IMR-90 (cell line): ENCODE data around the gene NDOR1. TPM values are rescaled to one million over a fixed set of nuclear protein-coding genes. Genes with fewer than 3 reads are reported as not detected.
A peak's percentile ranks its signal among the peaks of the same experiment; 100 is the strongest.

ENCODE experiments used
- ATAC-seq: fragments of 200-7000 bp; cut with Tn5 transposase; 2 replicates; pipeline ENCODE4 v1.9.1; 2020; ENCODE audit warnings: low read depth, mild to moderate bottlenecking, moderate library complexity
- BruUV-seq: library from RNA; stranded (reverse); fragments of 400-500 nt; replicated peaks from 2 replicates; lab custom pipeline; 2021; lab: Mats Ljungman, UMichigan
- CTCF ChIA-PET: fragments of 300-600 bp; formaldehyde crosslinking; extraction: SDS; loops from one replicate; lab custom pipeline; 2021; ENCODE audit warnings: antibody characterized with exemption; lab: Yijun Ruan, JAX
- POLR2A ChIA-PET: fragments of 300-600 bp; sonication (Branson Sonifier 250); formaldehyde crosslinking; loops from one replicate; lab custom pipeline; 2022; ENCODE audit warnings: antibody characterized with exemption; ENCODE audit not compliant: unreplicated experiment; lab: Charles Lee
- DNase-seq: peaks from one replicate; pipeline ENCODE4 v3.0.0; 2013
- H2AFZ ChIP-seq: replicated peaks from 2 replicates; pipeline ENCODE3; 2013; ENCODE audit warnings: low read length, mild to moderate bottlenecking; ENCODE audit not compliant: poor library complexity
- H2AK5ac ChIP-seq: 2 replicates; pipeline ENCODE4 v1.6.1; 2013; ENCODE audit warnings: low read depth, low read length, inconsistent platforms
- H2AK9ac ChIP-seq: replicated peaks from 2 replicates; pipeline ENCODE3; 2013; ENCODE audit warnings: mild to moderate bottlenecking, low read depth, low read length, moderate library complexity; ENCODE audit not compliant: poor library complexity
- H2BK120ac ChIP-seq: 2 replicates; pipeline ENCODE4 v1.6.1; 2013; ENCODE audit warnings: low read depth, low read length, inconsistent platforms
- H2BK15ac ChIP-seq: 3 replicates; pipeline ENCODE4 v1.6.1; 2013; ENCODE audit warnings: low read depth, low read length, inconsistent platforms
- H2BK20ac ChIP-seq: 2 replicates; pipeline ENCODE4 v1.6.1; 2013; ENCODE audit warnings: low read depth, mild to moderate bottlenecking, inconsistent platforms, low read length, moderate library complexity
- H2BK5ac ChIP-seq: 2 replicates; pipeline ENCODE4 v1.6.1; 2013; ENCODE audit warnings: mild to moderate bottlenecking, low read depth, low read length, inconsistent platforms; ENCODE audit not compliant: poor library complexity, severe bottlenecking
- H3K14ac ChIP-seq: replicated peaks from 2 replicates; pipeline ENCODE4 v1.6.1; 2013; ENCODE audit warnings: low read depth, low read length, inconsistent platforms
- H3K18ac ChIP-seq: 2 replicates; pipeline ENCODE4 v1.6.1; 2013; ENCODE audit warnings: low read depth, low read length, control low read depth
- H3K23ac ChIP-seq: 2 replicates; pipeline ENCODE4 v1.6.1; 2013; ENCODE audit warnings: low read depth, low read length, inconsistent platforms
- H3K27ac ChIP-seq: 2 replicates; pipeline ENCODE4 v1.5.1; 2013; ENCODE audit warnings: mild to moderate bottlenecking, control low read depth, low read length; ENCODE audit not compliant: insufficient read depth
- H3K27me3 ChIP-seq: 2 replicates; pipeline ENCODE4 v1.6.1; 2013; ENCODE audit warnings: low read length; ENCODE audit not compliant: control insufficient read depth, insufficient read depth
- H3K36me3 ChIP-seq: 2 replicates; pipeline ENCODE4 v1.6.1; 2013; ENCODE audit warnings: low read length, mixed read lengths; ENCODE audit not compliant: control insufficient read depth, insufficient read depth
- H3K4ac ChIP-seq: 2 replicates; pipeline ENCODE4 v1.6.1; 2013; ENCODE audit warnings: low read depth, low read length, inconsistent platforms
- H3K4me1 ChIP-seq: 2 replicates; pipeline ENCODE4 v1.6.1; 2013; ENCODE audit warnings: low read length, mixed read lengths; ENCODE audit not compliant: control insufficient read depth, insufficient read depth
- H3K4me2 ChIP-seq: 2 replicates; pipeline ENCODE4 v1.6.1; 2013; ENCODE audit warnings: low read depth, mild to moderate bottlenecking, control low read depth, low read length, moderate library complexity
- H3K4me3 ChIP-seq: 2 replicates; pipeline ENCODE4 v1.5.1; 2013; ENCODE audit warnings: low read depth, mild to moderate bottlenecking, control low read depth, low read length, moderate library complexity; ENCODE audit not compliant: insufficient read depth
- H3K56ac ChIP-seq: 2 replicates; pipeline ENCODE4 v1.6.1; 2013; ENCODE audit warnings: low read length, inconsistent platforms; ENCODE audit not compliant: insufficient read depth; ENCODE audit errors: extremely low read depth
- H3K79me1 ChIP-seq, 2 experiments: 2 replicates each; pipeline ENCODE4 v1.6.1; 2013; ENCODE audit warnings: low read length in 2 of 2, inconsistent platforms in 1 of 2, low read depth in 1 of 2
- H3K9ac ChIP-seq: 2 replicates; pipeline ENCODE4 v1.6.1; 2013; ENCODE audit warnings: low read depth, low read length, control low read depth
- H3K9me1 ChIP-seq: 2 replicates; pipeline ENCODE4 v1.6.1; 2013; ENCODE audit warnings: low read length, inconsistent platforms; ENCODE audit not compliant: insufficient read depth
- H3K9me3 ChIP-seq: 2 replicates; pipeline ENCODE4 v1.6.1; 2013; ENCODE audit warnings: low read length; ENCODE audit not compliant: control insufficient read depth, insufficient read depth
- H4K20me1 ChIP-seq: 2 replicates; pipeline ENCODE4 v1.6.1; 2013; ENCODE audit warnings: low read length, inconsistent platforms; ENCODE audit not compliant: insufficient read depth
- H4K5ac ChIP-seq: 2 replicates; pipeline ENCODE4 v1.6.1; 2013; ENCODE audit warnings: mild to moderate bottlenecking, low read depth, low read length, control low read depth
- H4K8ac ChIP-seq, 2 experiments: 2 replicates each; pipeline ENCODE4 v1.6.1; 2013; ENCODE audit warnings: low read depth in 2 of 2, low read length in 2 of 2, control low read depth in 1 of 2, inconsistent platforms in 1 of 2
- H4K91ac ChIP-seq: 2 replicates; pipeline ENCODE4 v1.6.1; 2013; ENCODE audit warnings: low read depth, low read length, inconsistent platforms; ENCODE audit not compliant: insufficient read depth
- BHLHE40 ChIP-seq: fragments of 150-350 bp; IDR thresholded peaks from 2 replicates; pipeline ENCODE4 v1.6.1; 2016; ENCODE audit warnings: mild to moderate bottlenecking, low read depth, low read length
- CEBPB ChIP-seq: IDR thresholded peaks from 2 replicates; pipeline ENCODE4 v1.6.1; 2012; ENCODE audit warnings: low read depth, low read length, improper control_type of control experiment
- CHD1 ChIP-seq: IDR thresholded peaks from 2 replicates; pipeline ENCODE4 v1.6.1; 2012; ENCODE audit warnings: low read depth, low read length, improper control_type of control experiment
- CTCF ChIP-seq: conservative IDR thresholded peaks from 2 replicates; pipeline ENCODE4 v1.5.1; 2012; ENCODE audit warnings: mild to moderate bottlenecking, low read depth, low read length, improper control_type of control experiment
- FOS ChIP-seq: fragments of 150-350 bp; IDR thresholded peaks from 2 replicates; pipeline ENCODE4 v1.6.1; 2016; ENCODE audit warnings: low read depth, low read length
- MAFK ChIP-seq: IDR thresholded peaks from 2 replicates; pipeline ENCODE4 v1.6.1; 2012; ENCODE audit warnings: low read depth, low read length, improper control_type of control experiment
- MXI1 ChIP-seq: IDR thresholded peaks from 2 replicates; pipeline ENCODE4 v1.6.1; 2012; ENCODE audit warnings: low read depth, mild to moderate bottlenecking, low read length, moderate library complexity, borderline replicate concordance
- RAD21 ChIP-seq: IDR thresholded peaks from 2 replicates; pipeline ENCODE4 v1.6.1; 2012; ENCODE audit warnings: low read length, improper control_type of control experiment
- RFX5 ChIP-seq: IDR thresholded peaks from 2 replicates; pipeline ENCODE4 v1.8.0; 2012; ENCODE audit warnings: low read depth, mild to moderate bottlenecking, low read length, moderate library complexity
- USF2 ChIP-seq: fragments of 150-350 bp; IDR thresholded peaks from 2 replicates; pipeline ENCODE4 v1.6.1; 2017; ENCODE audit warnings: mild to moderate bottlenecking, antibody characterized with exemption, low read length, low read depth
- WGBS, 2 experiments: methylation state at CpG; one replicate each; pipeline versions ENCODE4 v1.1.5 to v1.1.7; 2013; ENCODE audit warnings: missing lambda C conversion rate in 2 of 2; ENCODE audit not compliant: insufficient read length in 1 of 2; ENCODE audit errors: extremely low coverage in 2 of 2; 5-methylcytosine and 5-hydroxymethylcytosine counted together
- dilution Hi-C: fragments of 300-500 bp; cut with HindIII; formaldehyde crosslinking; loops from one replicate; pipeline ENCODE4 v1.14.3; 2018; ENCODE audit warnings: low sequenced_read_pairs; ENCODE audit not compliant: unreplicated experiment
- in situ Hi-C: fragments of 300-500 bp; cut with MboI; formaldehyde crosslinking; loops from 3 replicates; pipeline ENCODE4 v1.14.3; 2019; ENCODE audit warnings: low sequenced_read_pairs, inconsistent platforms, mixed read lengths
- intact Hi-C: fragments of 100-400 bp; cut with micrococcal nuclease; formaldehyde crosslinking; loops from 2 replicates; pipeline ENCODE4 v1.10.0; 2022
- polyA plus RNA-seq, 3 experiments: library from polyadenylated mRNA; depleted of rRNA; stranded (reverse); fragments of >200 nt; gene quantifications; 2 replicates each; pipeline ENCODE4 v1.2.3, GENCODE V29; 2012; ENCODE audit warnings: low replicate concordance in 1 of 3
- total RNA-seq: library from RNA; depleted of rRNA; stranded (reverse); fragments of >200 nt; gene quantifications from 2 replicates; pipeline ENCODE4 v1.2.3, GENCODE V29; 2012

Gene NDOR1
- total and polyA plus RNA-seq, 2 of the 4 experiments (the other 2 are of a cell fraction) = 0.90 to 10.6 TPM

- H2AFZ ChIP-seq = peak overlapping the region; percentile 97
These were observed 772 bp upstream of the NDOR1 start for GRCh38 chr9:137204731-137205125.

More at GRCh38 chr9:137204731-137205125, 772 bp upstream of the NDOR1 start:
- peak overlapping the region; percentile 75; the same call in 1 of the 2 replicates for H4K91ac ChIP-seq
- H3K4ac ChIP-seq = peak overlapping the region; percentile 89
- TF ChIP-seq CEBPB (no peak), RFX5 (no peak), MAFK (no peak), BHLHE40 (no peak), MXI1 (no peak), CTCF (no peak), USF2 (no peak), FOS (no peak), RAD21 (no peak), CHD1 (no peak)
- peak overlapping the region; percentile 97 for H2AK9ac ChIP-seq
- no peak for DNase-seq
- H2BK20ac ChIP-seq = no peak overlapping the region
- peak overlapping the region; percentile 57; the same call in 1 of the 2 replicates for H3K27ac ChIP-seq
- H2BK5ac ChIP-seq = no peak overlapping the region
- H2BK120ac ChIP-seq = no peak overlapping the region
- peak overlapping the region; percentile 90 for H2AK5ac ChIP-seq
- no peak for ATAC-seq
- in situ Hi-C loops (no loop called here), intact Hi-C loops (no loop called here), dilution Hi-C loops (no loop called here)
- peak overlapping the region; percentile 92 to 98 for H4K8ac ChIP-seq
- H3K79me1 ChIP-seq = peaks cover 45 to 64% of the 10 kb centered on the region in 2 experiments
- peak overlapping the region; percentile 91 for H3K4me2 ChIP-seq
- H3K27me3 ChIP-seq = no peaks in the 10 kb centered on the region
- peaks cover 9% of the 10 kb centered on the region for H4K20me1 ChIP-seq
- no peaks in the 10 kb centered on the region for H3K9me3 ChIP-seq
- POLR2A ChIA-PET = interaction anchor here (0.6 kb wide), 1 partner anchor 75 kb away, joined by 4 read pairs; no protein-coding TSS in a partner anchor
- H3K36me3 ChIP-seq = peaks cover 8% of the 10 kb centered on the region
- WGBS, 2 experiments = 33% methylated on average over 9 of the region's 21 CpGs; no CpG with 5 or more reads in 1 of the 2 experiments
- no peak overlapping the region for H2BK15ac ChIP-seq
- no peak overlapping the region for H3K18ac ChIP-seq
- H3K4me3 ChIP-seq = peak overlapping the region; percentile 93
- H3K4me1 ChIP-seq = peaks cover 10% of the 10 kb centered on the region
- no peak overlapping the region for H4K5ac ChIP-seq
- CTCF ChIA-PET = no interaction called here
- peak overlapping the region; percentile 85 for H3K9ac ChIP-seq
- BruUV-seq = no TSS peak
- H3K14ac ChIP-seq = peak overlapping the region; percentile 66
- H3K9me1 ChIP-seq = 0 out of 2 replicates have a peak, but pooled peaks cover 2% of the 10 kb centered on the region
- H3K23ac ChIP-seq = peak overlapping the region; percentile 98
- H3K56ac ChIP-seq = peak overlapping the region; percentile 19; the same call in 1 of the 2 replicates
